GM12875 (cell line): ENCODE results near the gene TRNAU1AP.
A peak's percentile ranks its signal among the peaks of the same experiment; 100 is the strongest.
"Not testable (repeated sequence)": the region's sequence is repeated elsewhere in the genome, so short reads cannot be mapped to it uniquely, and the experiment has no call there.

ENCODE experiments used
- H3K4me3 ChIP-seq: one replicate; pipeline ENCODE4 v1.5.1; 2011; ENCODE audit warnings: low read depth, low read length, control low read depth
- TF ChIP-seq, protein P1 (sequence below): IDR thresholded peaks from 2 replicates; pipeline ENCODE4 v1.5.1; 2011; ENCODE audit warnings: low read depth, mild to moderate bottlenecking, control low read depth, inconsistent platforms, low read length, moderate library complexity, borderline replicate concordance; ENCODE audit not compliant: insufficient read depth

Gene TRNAU1AP

DNA sequence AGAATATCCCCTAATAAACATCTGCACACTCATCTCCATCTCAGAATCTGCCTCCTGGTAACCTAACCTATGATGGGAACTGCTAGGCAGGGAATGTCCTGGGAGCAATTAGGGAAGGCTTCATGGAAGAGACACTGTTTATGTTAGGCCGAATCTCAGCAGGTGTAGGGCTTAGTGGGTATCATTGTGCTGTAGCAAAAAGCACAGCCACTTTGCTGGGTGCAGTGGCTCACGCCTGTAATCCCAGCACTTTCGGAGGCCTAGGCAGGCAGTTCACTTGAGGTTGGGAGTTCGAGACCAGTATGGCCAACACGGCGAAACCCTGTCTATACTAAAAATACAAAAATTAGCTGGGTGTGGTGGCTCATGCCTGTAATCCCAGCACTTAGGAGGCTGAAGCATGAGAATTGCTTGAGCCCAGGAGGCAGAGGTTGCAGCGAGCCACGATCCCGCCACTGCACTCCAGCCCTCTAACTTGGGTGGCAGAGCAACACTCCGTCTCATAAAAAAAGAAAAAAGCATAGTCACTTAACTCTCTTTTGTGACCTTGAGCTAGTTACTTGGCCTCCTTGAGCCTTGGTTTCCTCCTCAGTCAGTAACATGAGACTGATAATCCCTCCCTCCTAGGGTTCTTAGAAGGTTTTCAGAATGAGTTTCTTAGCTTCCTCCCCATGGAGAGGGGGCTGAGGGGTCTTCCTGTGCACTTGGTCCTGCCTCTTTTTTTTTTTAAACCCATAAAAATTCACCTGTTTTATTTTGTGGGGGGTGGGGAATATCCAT, 42.7 kb downstream of the TRNAU1AP start:
- H3K4me3 ChIP-seq, result no peak overlapping the region
- TF ChIP-seq, protein P1, sequence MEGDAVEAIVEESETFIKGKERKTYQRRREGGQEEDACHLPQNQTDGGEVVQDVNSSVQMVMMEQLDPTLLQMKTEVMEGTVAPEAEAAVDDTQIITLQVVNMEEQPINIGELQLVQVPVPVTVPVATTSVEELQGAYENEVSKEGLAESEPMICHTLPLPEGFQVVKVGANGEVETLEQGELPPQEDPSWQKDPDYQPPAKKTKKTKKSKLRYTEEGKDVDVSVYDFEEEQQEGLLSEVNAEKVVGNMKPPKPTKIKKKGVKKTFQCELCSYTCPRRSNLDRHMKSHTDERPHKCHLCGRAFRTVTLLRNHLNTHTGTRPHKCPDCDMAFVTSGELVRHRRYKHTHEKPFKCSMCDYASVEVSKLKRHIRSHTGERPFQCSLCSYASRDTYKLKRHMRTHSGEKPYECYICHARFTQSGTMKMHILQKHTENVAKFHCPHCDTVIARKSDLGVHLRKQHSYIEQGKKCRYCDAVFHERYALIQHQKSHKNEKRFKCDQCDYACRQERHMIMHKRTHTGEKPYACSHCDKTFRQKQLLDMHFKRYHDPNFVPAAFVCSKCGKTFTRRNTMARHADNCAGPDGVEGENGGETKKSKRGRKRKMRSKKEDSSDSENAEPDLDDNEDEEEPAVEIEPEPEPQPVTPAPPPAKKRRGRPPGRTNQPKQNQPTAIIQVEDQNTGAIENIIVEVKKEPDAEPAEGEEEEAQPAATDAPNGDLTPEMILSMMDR, result no peak

DNA sequence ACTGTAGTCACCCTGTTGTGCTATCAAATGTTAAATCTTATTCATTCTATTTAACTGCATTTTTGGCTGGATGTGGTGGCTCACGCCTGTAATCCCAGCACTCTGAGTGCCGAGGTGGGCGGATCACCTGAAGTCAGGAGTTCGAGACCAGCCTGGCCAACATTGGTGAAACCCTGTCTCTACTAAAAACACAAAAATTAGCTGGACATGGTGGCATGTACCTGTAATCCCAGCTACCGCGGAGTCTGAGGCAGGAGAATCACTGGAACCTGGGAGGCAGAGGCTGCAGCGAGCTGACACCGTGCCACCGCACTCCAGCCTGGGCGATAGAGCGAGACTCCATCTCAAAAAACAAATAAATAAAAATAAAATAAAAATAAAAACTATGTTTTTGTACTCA, 43.4 kb downstream of the TRNAU1AP start:
- H3K4me3 ChIP-seq, result not testable (repeated sequence)

DNA sequence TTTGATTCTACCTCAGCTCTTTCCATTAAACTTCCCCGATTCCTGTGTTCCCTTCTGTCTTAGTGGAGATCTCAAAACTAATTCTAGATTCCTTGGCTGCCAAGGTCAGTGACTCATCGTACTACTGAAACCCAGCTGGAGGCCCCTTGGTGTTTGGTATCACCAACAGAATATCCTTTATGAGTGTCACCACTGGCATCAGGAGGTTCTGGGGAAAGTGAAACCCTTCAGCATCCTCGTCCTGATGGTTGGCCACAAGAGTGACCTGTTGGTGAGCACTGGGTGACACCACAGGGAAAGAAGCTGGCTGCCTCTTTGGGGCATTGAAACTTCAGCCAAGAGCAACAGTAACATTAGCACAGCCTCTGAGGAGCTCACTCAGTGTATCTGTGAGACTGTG, 48.8 kb downstream of the TRNAU1AP start:
- H3K4me3 ChIP-seq, result no peak overlapping the region
- TF ChIP-seq, protein P1, result no peak

DNA sequence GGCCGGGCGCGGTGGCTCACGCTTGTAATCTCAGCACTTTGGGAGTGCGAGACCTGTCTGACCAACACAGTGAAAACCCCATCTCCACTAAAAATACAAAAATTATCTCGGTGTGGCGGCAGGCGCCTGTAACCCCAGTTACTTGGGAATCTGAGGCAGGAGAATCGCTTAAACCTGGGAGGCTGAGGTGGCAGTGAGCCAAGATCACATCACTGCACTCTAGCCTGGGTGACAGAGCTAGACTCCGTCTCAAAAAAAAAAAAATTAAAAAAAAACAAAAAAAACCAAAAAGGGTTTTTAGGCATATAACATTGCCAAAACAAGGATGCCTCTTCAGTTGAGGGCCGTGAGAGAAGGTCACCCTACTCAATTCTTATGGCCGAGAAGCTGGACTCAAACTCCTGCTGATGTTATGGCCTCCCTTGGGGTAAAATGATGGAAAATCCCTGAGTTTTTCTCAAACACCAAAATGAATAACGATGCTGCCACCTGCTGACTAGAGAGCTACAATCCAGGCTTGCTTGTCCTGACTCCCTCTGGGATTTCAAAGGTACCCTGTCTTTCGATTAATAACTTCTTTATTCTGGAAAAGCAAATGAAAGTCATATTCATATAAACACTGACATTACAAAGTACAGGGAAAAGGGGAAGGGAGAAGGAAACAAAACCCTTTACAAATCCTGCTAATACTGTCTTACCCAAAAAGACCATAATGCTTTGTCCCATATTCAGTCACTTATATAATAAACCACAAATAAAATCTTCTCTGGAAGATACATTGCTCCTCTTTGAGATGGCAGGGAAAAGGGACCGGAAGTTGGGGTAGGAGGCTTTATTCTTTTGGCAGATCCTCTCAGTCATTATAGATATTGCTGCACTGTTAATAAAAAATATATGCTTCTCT, 49.9 kb downstream of the TRNAU1AP start:
- TF ChIP-seq, protein P1, result peak; percentile 51; the same call in 1 of the 2 replicates

DNA sequence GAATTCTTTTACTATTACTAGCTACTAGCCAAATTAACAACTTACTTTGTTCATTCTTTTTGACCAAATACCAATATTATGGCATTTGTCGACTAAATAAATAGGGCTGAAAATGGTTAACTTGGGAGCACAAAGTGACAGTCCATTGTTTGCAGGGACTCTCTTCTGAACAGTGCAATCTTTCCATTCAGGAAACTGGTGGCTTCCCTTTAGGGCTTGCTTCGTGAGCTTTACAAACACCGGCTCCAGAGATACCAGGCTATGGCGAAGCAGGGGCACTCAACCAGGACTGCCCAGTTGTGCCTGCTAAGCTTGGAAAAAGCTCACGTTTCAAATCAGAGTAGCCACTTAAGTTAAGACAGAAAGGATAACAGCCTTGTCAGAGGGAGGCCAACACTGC, 51.5 kb downstream of the TRNAU1AP start:
- TF ChIP-seq, protein P1, result no peak

More for the DNA sequence above, 49.9 kb downstream of the TRNAU1AP start:
- no peak overlapping the region for H3K4me3 ChIP-seq

DNA sequence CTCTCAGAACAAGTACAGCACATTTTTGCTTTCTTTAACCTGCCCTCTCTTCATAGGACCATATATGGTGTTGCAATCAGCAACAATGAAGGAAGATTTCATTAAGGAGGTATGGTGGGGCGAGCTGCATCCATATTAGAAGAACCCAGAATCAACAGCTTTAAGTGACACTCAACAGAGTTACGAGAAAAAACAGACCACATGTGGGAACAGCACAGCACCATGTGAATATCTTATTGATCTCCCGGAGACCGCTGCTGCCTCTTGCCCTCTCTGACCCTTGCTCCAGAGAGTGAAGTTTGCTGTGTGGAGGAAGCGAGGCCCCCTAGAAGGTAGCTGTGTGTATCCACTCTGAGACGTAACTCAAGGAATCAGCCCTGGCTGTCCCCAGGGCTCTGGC, 52.1 kb downstream of the TRNAU1AP start:
- H3K4me3 ChIP-seq, result no peak overlapping the region
- TF ChIP-seq, protein P1, result no peak

More for the DNA sequence above, 51.5 kb downstream of the TRNAU1AP start:
- no peak overlapping the region for H3K4me3 ChIP-seq

DNA sequence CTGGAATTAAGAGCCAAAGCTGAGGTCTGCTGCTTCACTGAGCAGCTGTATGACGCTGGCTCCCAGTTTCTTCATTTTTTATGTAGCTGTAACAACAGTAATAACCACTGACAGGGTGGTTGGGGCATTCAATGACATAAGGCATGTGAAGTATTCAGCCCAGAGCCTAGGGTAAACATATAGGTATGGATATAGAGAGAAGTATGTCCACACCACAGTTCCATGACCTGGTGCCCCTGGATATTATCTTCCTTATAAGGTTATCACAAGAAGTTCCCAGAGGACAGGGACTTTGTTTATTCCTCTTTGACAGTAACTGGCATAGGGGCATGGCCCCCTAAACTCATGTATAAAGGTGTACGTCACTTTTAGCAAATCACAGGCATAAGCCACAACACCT, 53.9 kb downstream of the TRNAU1AP start:
- TF ChIP-seq, protein P1, result no peak
- no peak overlapping the region for H3K4me3 ChIP-seq
